Transverse colon (tissue), 4 donors: ENCODE results near the gene PCDHGB3. TPM values are rescaled to one million over a fixed set of nuclear protein-coding genes. Genes with fewer than 3 reads are reported as not detected.

Experiments used
- DNase-seq: peaks from one replicate; pipeline ENCODE4 v3.0.0-alpha.2; 2019
- H3K27ac ChIP-seq, 4 donors: fragments of 200-600 bp; sonication (generic); 2 replicates each; pipeline ENCODE4 v1.5.1; 2016 to 2018; ENCODE audit warnings: inconsistent platforms in 4 of 4
- H3K27me3 ChIP-seq: fragments of 200-600 bp; sonication (generic); 2 replicates; pipeline ENCODE4 v1.5.1; 2017; ENCODE audit warnings: inconsistent platforms
- H3K36me3 ChIP-seq, 4 donors: fragments of 200-600 bp; sonication (generic); 2 replicates each; pipeline ENCODE4 v1.5.1; 2017 to 2019; ENCODE audit warnings: inconsistent platforms in 4 of 4
- H3K4me1 ChIP-seq, 4 donors: fragments of 200-600 bp; sonication (generic); 2 replicates each; pipeline ENCODE4 v1.5.1; 2017 to 2020; ENCODE audit warnings: inconsistent platforms in 4 of 4
- H3K4me3 ChIP-seq, 4 donors: fragments of 200-600 bp; sonication (generic); 1 replicate in 1 of 4; 2 replicates in 3 of 4; pipeline versions ENCODE4 v1.5.1 to v1.6.1; 2017 to 2019; ENCODE audit warnings: inconsistent platforms in 4 of 4
- H3K9me3 ChIP-seq, 2 donors: fragments of 200-600 bp; sonication (generic); 2 replicates each; pipeline ENCODE4 v1.5.1; 2017 to 2019; ENCODE audit warnings: inconsistent platforms in 2 of 2
- CTCF ChIP-seq, 5 experiments: fragments of 200-600 bp in 3 of 5; fragments of 450-650 bp in 2 of 5; sonication (generic) in 3 of 5; IDR thresholded peaks; 1 replicate in 2 of 5; 2 replicates in 3 of 5; pipeline ENCODE4 v1.5.1; 2016 to 2017; ENCODE audit warnings: antibody characterized with exemption in 5 of 5, inconsistent platforms in 3 of 5, mild to moderate bottlenecking in 2 of 5, moderate library complexity in 1 of 5
- EP300 ChIP-seq: sonication (generic); formaldehyde crosslinking; IDR thresholded peaks from one replicate; pipeline ENCODE4 v1.6.1; 2017; ENCODE audit warnings: antibody characterized with exemption, low read depth
- POLR2A ChIP-seq: fragments of 450-650 bp; IDR thresholded peaks from one replicate; pipeline ENCODE4 v1.6.1; 2016; ENCODE audit warnings: antibody characterized with exemption, mild to moderate bottlenecking, moderate library complexity
- POLR2AphosphoS5 ChIP-seq, 3 donors: sonication (generic); formaldehyde crosslinking; IDR thresholded peaks; one replicate each; pipeline ENCODE4 v1.6.1; 2016; ENCODE audit warnings: antibody characterized with exemption in 3 of 3
- WGBS, 2 donors: methylation state at CpG; one replicate each; pipeline ENCODE4 v1.1.5; 2018; ENCODE audit warnings: low coverage in 1 of 2; 5-methylcytosine and 5-hydroxymethylcytosine counted together
- in situ Hi-C, 4 donors: fragments of 200-750 bp; cut with MboI; loops; one replicate each; pipeline versions ENCODE4 v1.15.0 to v1.15.1; 2017; ENCODE audit warnings: low sequenced_read_pairs in 3 of 4, low pct_ligation_motif_present in 1 of 4, low pct_unique_long_range_greater_than_20kb in 1 of 4
- intact Hi-C: fragments of 100-400 bp; cut with DNase I; formaldehyde crosslinking; loops from one replicate; pipeline ENCODE4 v1.15.1; 2023; ENCODE audit warnings: low total_unique reads
- total RNA-seq, 4 donors: library from RNA; depleted of rRNA; stranded (reverse); fragments of >200 nt; gene quantifications; one replicate each; pipeline ENCODE4 v1.1.0, GENCODE V29; 2016

PCDHGB3 gene
- total RNA-seq, 4 donors from 2014 or later = 1.4 to 3.8 (median 2.6) TPM

- Histone ChIP-seq H3K27me3 (peaks cover 37% of the 10 kb centered on the region), H3K27ac (no peak overlapping the region), H3K9me3 (peaks cover 56 to 93% of the 10 kb centered on the region in 2 donors), H3K4me3 (no peak overlapping the region), H3K36me3 (no peaks in the 10 kb centered on the region), H3K4me1 (no peaks in the 10 kb centered on the region)
- TF ChIP-seq POLR2AphosphoS5 (IDR thresholded peaks at IDR 0.05) (no peak), EP300 (no peak), CTCF (IDR thresholded peaks at IDR 0.05) (no peak), POLR2A (no peak)
- in situ Hi-C loops (loop anchor here in 1 of 4 donors (25.0 kb wide), 1 partner anchor 196 kb away; no protein-coding TSS in a partner anchor), intact Hi-C loops (no loop called here)
- DNase-seq = no peak
- WGBS, 2 donors = 63 to 75% methylated on average over 7 to 46 of the region's 46 CpGs
Observed at GRCh38 chr5:141366016-141366896, 3.8 kb upstream of the PCDHGB3 start.

- no peaks in the 10 kb centered on the region for H3K4me1 ChIP-seq
- no peak for DNase-seq
- peaks cover 5% of the 10 kb centered on the region for H3K27me3 ChIP-seq
- 57 to 76% methylated on average over 2 to 69 of the region's 69 CpGs for WGBS, 2 donors
- H3K27ac ChIP-seq = no peak overlapping the region
- H3K36me3 ChIP-seq = peaks cover 0 to 3% (median 0%) of the 10 kb centered on the region in 4 donors
- intact Hi-C loops (no loop called here), in situ Hi-C loops (loop anchor here in 1 of 4 donors (25.0 kb wide), 1 partner anchor 190 kb away; no protein-coding TSS in a partner anchor)
- peaks cover 19 to 90% of the 10 kb centered on the region in 2 donors for H3K9me3 ChIP-seq
- no peak for TF ChIP-seq POLR2AphosphoS5 (IDR thresholded peaks at IDR 0.05)
- TF ChIP-seq CTCF (IDR thresholded peaks at IDR 0.05) = no peak
- TF ChIP-seq POLR2A = no peak
- no peak overlapping the region for H3K4me3 ChIP-seq
Observed at GRCh38 chr5:141371572-141372475, 1.8 kb downstream of the PCDHGB3 start.

GRCh38 chr5:141373673-141374317, 3.8 kb downstream of the PCDHGB3 start, which contains the start of gene PCDHGA6:
Gene PCDHGA6 (plus strand): TSS chr5:141373891. CDS start chr5:141374084, 193 bp downstream.
- TF ChIP-seq POLR2A = no peak
- TF ChIP-seq POLR2AphosphoS5 (IDR thresholded peaks at IDR 0.05) = no peak
- TF ChIP-seq CTCF (IDR thresholded peaks at IDR 0.05) = no peak
- no peak for TF ChIP-seq EP300
- H3K4me1 ChIP-seq = no peaks in the 10 kb centered on the region
- 43 to 53% methylated on average over 9 to 27 of the region's 27 CpGs for WGBS, 2 donors
- H3K4me3 ChIP-seq = peak within 1 kb of the TSS in 1 of 4 donors; percentile 2
- H3K36me3 ChIP-seq = peaks cover 0 to 3% (median 0%) of the 10 kb centered on the region in 4 donors
- H3K27me3 ChIP-seq = peaks cover 5% of the 10 kb centered on the region
- in situ Hi-C loops = loop anchor here in 1 of 4 donors (25.0 kb wide), 1 partner anchor 189 kb away; no protein-coding TSS in a partner anchor
- H3K27ac ChIP-seq = no peak within 1 kb of the TSS
- H3K9me3 ChIP-seq = peaks cover 19 to 95% of the 10 kb centered on the region in 2 donors
- intact Hi-C loops = no loop called here
- DNase-seq = no peak
